HL-60 (cell line): Measurements from ENCODE around the gene KIF3C.

ENCODE experiments used
- DNase-seq, 2 experiments: peaks; one replicate each; pipeline ENCODE4 v3.0.0-alpha.2; 2010 to 2020; ENCODE audit warnings: low read depth in 1 of 2, low spot score in 1 of 2
- H3K27ac ChIP-seq: fragments of 250-450 bp; sonication (Bioruptor Pico); replicated peaks from 2 replicates; pipeline ENCODE4 v1.5.1; 2020; ENCODE audit warnings: mild to moderate bottlenecking, moderate library complexity
- H3K27me3 ChIP-seq: fragments of 250-450 bp; sonication (Bioruptor Pico); 2 replicates; pipeline ENCODE4 v1.5.1; 2021; ENCODE audit warnings: mild to moderate bottlenecking, moderate library complexity; ENCODE audit not compliant: insufficient read depth, poor library complexity, severe bottlenecking
- H3K4me3 ChIP-seq: replicated peaks from 2 replicates; pipeline ENCODE4 v1.5.1; 2011; ENCODE audit warnings: mild to moderate bottlenecking, control low read depth, low read length; ENCODE audit not compliant: insufficient read depth
- CTCF ChIP-seq: IDR thresholded peaks from one replicate; pipeline ENCODE4 v1.5.1; 2011; ENCODE audit warnings: low read length, control low read depth, inconsistent platforms; ENCODE audit not compliant: insufficient read depth
- GABPA ChIP-seq: IDR thresholded peaks from 2 replicates; pipeline ENCODE4 v1.6.1; 2012; ENCODE audit warnings: low read depth
- POLR2AphosphoS5 ChIP-seq: IDR thresholded peaks from 2 replicates; pipeline ENCODE4 v1.6.1; 2012; ENCODE audit warnings: low read depth
- SPI1 ChIP-seq: IDR thresholded peaks from 2 replicates; pipeline ENCODE4 v1.6.1; 2012; ENCODE audit warnings: low read depth, mild to moderate bottlenecking, borderline replicate concordance
- TF ChIP-seq, protein P1 (sequence below): IDR thresholded peaks from 2 replicates; pipeline ENCODE4 v1.6.1; 2012; ENCODE audit warnings: low read depth; ENCODE audit not compliant: insufficient replicate concordance

The KIF3C gene

GRCh38 chr2:26011609-26011989, 29.3 kb upstream of the KIF3C start:
- TF ChIP-seq POLR2AphosphoS5 (no peak), CTCF (no peak), SPI1 (no peak), GABPA (no peak)
- TF ChIP-seq, protein P1, sequence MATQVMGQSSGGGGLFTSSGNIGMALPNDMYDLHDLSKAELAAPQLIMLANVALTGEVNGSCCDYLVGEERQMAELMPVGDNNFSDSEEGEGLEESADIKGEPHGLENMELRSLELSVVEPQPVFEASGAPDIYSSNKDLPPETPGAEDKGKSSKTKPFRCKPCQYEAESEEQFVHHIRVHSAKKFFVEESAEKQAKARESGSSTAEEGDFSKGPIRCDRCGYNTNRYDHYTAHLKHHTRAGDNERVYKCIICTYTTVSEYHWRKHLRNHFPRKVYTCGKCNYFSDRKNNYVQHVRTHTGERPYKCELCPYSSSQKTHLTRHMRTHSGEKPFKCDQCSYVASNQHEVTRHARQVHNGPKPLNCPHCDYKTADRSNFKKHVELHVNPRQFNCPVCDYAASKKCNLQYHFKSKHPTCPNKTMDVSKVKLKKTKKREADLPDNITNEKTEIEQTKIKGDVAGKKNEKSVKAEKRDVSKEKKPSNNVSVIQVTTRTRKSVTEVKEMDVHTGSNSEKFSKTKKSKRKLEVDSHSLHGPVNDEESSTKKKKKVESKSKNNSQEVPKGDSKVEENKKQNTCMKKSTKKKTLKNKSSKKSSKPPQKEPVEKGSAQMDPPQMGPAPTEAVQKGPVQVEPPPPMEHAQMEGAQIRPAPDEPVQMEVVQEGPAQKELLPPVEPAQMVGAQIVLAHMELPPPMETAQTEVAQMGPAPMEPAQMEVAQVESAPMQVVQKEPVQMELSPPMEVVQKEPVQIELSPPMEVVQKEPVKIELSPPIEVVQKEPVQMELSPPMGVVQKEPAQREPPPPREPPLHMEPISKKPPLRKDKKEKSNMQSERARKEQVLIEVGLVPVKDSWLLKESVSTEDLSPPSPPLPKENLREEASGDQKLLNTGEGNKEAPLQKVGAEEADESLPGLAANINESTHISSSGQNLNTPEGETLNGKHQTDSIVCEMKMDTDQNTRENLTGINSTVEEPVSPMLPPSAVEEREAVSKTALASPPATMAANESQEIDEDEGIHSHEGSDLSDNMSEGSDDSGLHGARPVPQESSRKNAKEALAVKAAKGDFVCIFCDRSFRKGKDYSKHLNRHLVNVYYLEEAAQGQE: no peak
- Histone ChIP-seq H3K4me3 (no peak overlapping the region), H3K27ac (no peak overlapping the region; the same call in 1 of the 2 replicates), H3K27me3 (no peaks in the 10 kb centered on the region)
- no peak for DNase-seq

- no peaks in the 10 kb centered on the region for H3K27me3 ChIP-seq
- TF ChIP-seq POLR2AphosphoS5: no peak
- TF ChIP-seq CTCF: no peak
- TF ChIP-seq, protein P1: no peak
- no peak for TF ChIP-seq GABPA
- TF ChIP-seq SPI1: no peak
- H3K27ac ChIP-seq: no peak overlapping the region; the same call in 1 of the 2 replicates
- no peak overlapping the region for H3K4me3 ChIP-seq
- no peak for DNase-seq
These were observed 28.6 kb upstream of the KIF3C start for GRCh38 chr2:26010943-26011342.

- no peaks in the 10 kb centered on the region for H3K27me3 ChIP-seq
- no peak overlapping the region for H3K4me3 ChIP-seq
- TF ChIP-seq GABPA (no peak), POLR2AphosphoS5 (no peak), SPI1 (no peak), CTCF (no peak)
- TF ChIP-seq, protein P1: no peak
- DNase-seq: no peak
- peak overlapping the region; percentile 75 for H3K27ac ChIP-seq
These were observed 27.3 kb upstream of the KIF3C start for GRCh38 chr2:26009567-26009963.
